GM04503 (cell line): ENCODE data around the gene TMEM59L.
"Not testable (repeated sequence)": the region's sequence is repeated elsewhere in the genome, so short reads cannot be mapped to it uniquely, and the experiment has no call there.

Source experiments
- DNase-seq: peaks from one replicate; pipeline ENCODE4 v3.0.0-alpha.2; 2012; ENCODE audit warnings: low read depth

TMEM59L gene

DNA sequence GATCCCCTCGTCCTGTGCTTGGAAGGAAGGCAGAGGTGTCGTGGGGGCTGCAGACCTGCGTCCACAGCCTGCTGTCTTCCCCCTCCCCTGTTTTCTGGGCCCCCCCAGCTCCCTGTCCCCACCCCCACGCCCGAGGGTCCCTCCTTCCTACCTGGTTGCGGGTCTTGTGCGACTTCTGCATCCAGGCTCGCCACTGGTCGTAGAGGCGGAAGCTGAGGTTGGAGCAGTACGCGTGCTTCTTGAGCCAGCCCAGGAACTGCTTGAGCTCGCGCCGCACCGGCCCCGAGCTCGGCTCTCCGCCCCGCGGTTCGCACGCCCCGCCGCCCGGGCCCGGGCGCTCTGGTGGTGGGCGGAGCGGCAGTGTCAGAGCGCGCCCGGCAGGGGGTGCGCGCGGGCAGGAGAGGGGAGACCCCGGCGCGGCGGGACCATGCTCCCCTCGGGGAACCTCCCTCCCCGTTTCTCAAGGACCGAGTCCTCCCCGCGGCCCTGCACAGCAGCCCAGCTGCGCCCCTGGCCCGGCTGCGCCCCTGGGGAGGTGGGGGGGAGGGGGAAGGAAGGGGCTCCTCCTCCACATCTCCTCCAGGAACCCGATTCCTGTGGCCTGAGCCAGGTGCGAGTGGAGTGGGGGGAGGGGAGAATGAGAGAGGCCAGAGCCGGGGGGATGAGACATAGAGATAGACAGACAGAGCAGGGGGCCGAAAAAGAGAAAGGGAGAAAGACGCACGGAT lies 18.4 kb upstream of the TMEM59L start:
- DNase-seq, result no peak

GRCh38 chr19:18594824-18595373 lies 17.8 kb upstream of the TMEM59L start:
- no peak for DNase-seq

- DNase-seq, result no peak
These were observed 17.2 kb upstream of the TMEM59L start for GRCh38 chr19:18595475-18595874.

GRCh38 chr19:18596752-18597157 lies 15.9 kb upstream of the TMEM59L start:
- no peak for DNase-seq

DNA sequence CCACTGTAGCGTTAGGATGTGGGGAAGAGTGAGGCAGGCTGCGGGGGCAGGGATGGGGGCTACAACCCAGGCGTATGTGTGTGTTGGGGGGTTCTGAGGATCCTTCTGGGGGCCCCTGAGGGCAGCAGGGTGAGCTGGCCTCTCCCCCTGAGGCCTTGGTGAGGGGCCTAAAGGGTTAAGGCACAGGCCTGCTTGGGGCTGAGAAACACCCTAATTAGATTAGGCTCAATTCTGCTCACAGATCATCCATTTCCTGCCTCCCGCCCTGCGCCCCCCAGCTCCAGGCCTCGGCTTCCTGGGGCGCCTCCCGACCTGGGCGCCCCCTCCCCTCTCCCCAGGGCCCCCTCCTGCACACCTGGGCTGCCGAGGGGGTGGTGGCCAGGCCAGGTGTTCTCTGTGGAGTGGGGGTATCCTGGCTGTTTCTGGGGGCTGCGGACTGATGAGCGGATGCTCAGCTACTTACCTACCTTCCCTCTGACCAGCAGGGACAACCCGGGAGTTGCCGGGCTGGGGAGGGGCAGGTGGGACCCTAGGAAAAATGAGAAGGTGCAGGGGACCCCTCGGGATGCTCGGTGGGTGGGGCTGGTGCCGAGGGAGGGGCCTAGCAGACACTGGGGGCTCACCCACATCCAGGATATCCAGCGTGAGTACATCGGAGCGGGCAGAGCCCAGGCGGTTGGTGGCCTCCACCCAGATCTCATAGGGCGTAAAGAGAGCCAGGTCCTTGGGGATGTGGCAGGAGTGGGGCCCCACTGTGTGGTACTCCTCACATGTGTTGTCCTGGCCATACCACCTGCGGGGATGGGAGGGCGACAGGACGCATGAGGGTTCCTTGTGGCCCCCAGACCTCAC lies 14.6 kb upstream of the TMEM59L start:
- no peak for DNase-seq

GRCh38 chr19:18599485-18599884 lies 13.2 kb upstream of the TMEM59L start:
- no peak for DNase-seq

GRCh38 chr19:18600692-18601397 lies 11.8 kb upstream of the TMEM59L start:
- not testable (repeated sequence) for DNase-seq

GRCh38 chr19:18601875-18602274 lies 10.8 kb upstream of the TMEM59L start:
- no peak for DNase-seq

- DNase-seq, result no peak
These were observed 9.3 kb upstream of the TMEM59L start for GRCh38 chr19:18603255-18603957.

GRCh38 chr19:18603958-18604819 lies 8.5 kb upstream of the TMEM59L start:
- DNase-seq, result no peak

- no peak for DNase-seq
These were observed 7.9 kb upstream of the TMEM59L start for GRCh38 chr19:18604820-18605159.

GRCh38 chr19:18605196-18605545 lies 7.5 kb upstream of the TMEM59L start:
- no peak for DNase-seq

DNA sequence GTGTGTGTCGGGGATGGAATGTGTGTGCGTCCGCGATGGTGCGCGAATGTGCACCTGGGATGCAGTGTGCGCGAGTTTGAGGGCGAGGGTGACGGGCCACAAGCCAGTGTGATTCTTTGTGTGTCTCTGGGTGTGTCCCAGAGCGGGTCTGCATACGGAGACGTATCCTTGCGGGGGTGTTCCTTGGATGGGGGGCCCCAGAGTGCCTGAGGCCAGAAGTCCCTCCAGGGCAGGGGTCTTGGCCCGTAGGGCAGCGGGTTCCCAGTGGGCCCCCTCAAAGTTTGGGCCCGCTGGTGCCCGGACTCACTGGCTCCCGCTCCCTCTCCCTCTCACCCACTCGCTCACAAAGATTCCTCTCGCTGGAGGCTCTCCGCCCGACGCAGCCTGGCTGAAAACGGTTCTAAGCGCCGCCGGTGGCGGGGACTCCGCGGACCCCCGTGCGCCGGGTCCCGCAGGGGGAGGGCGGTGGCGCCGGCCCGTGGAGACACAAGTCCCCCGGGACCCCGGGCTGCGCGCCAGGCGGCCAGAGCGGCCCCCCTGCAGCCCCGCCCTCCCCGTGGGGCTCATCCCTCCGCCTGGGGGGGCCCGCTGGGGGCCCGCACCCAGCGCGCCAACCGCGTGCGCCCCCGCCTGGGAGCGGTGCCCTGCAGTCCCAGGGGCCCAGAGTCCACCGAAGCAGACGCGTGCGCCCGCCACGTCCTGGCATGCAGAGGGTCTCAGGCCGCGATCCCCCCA lies 7.0 kb upstream of the TMEM59L start:
- no peak for DNase-seq

DNA sequence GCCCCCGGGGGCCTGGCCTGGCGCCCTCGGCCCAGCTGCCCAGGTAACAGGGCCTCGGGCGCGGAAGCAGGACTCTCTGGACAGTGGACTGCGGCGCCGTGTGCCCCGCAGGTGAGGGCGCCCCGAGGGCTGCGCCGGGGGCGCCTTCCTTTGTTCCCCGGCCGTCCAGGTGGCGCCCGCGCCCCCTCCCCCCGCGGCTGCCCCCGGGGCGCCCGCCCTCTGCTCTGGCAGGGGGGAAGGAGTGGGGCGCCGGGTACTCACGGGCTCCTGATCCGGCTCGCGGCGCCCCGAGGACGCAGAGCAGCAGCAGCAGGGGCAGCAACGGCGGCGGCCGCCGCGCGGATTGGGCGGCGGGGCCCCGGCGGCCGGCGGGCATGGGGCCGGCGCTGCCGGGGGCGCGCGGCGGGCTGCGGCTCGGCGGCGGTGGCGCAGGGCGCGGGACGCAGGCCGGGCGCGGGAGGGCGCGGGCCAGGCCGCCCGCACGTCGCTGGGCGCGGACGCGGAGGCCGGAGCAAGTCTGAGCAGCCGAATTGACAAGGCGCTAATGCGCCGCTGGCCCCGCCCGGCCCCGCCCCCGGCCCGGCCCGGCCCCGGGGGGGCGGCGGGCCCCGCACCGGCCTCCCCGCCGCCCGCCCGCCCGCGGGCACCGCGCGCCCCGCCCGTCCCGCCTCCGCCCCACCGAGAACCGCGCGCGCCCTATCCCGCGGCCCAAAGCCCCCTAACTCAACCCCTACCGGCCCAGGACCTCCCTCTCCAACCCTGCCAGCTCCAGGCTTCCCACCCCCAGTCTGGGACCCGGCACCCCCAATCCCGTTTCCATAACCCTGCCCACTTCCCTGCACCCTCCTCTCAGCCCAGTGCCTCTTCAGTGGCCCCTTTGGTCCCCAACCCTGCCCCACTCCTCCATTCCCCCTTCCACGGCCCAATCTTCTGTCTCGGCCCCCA lies 6.1 kb upstream of the TMEM59L start, which contains the start of gene CRLF1:
TSS of gene CRLF1 (minus strand) at position 519 of the 945 bp plus-strand sequence. CDS start at position 376, 143 bp downstream.
- DNase-seq, result no peak

GRCh38 chr19:18607226-18608101 lies 5.2 kb upstream of the TMEM59L start:
- DNase-seq, result no peak

DNA sequence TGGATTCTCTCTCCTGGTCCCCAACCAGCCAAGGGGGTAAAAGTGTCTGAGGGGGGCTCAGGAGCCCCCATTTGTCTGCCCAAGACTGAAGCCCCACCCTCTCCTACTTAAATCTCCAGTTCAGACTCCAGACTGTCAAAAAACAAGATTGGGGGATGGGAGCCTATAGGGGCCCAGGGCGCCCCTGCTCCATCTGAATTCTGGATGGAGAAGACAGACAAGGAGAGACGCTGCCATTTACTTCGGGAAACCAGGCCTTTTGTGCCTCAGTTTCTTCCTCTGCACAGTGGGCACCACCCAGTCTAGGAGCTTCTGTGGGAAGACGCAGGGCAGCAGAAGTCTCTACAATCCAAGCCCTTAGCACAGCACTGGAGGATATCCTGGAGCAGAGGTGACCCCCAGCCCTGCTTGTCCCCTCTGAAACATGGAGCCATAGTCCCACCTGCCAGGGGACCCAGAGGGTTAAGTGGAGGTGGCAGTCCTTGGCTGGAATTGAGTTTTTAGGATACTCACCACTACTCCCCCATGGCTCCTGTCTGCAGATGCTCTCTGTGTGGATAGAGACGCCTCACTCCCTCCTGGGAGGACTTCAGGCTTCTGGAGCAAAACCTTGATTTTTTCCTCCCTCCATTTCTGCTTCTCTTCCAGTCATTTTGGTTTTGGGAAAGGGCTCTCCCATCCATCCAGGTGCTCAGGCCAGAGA lies 4.4 kb upstream of the TMEM59L start:
- DNase-seq, result no peak
